H1 (cell line): ENCODE measurements around the gene ATG4D. TPM values are rescaled to one million over a fixed set of nuclear protein-coding genes. Genes with fewer than 3 reads are reported as not detected.

Experiments
- ASH2L ChIP-seq: fragments of 200-600, 300-600 bp; sonication (generic); IDR thresholded peaks from one replicate; pipeline ENCODE4 v1.7.1; 2017; ENCODE audit warnings: low read length
- BCL11A ChIP-seq, 2 experiments: IDR thresholded peaks; one replicate each; pipeline ENCODE4 v1.6.1; 2011; ENCODE audit warnings: low read depth in 2 of 2, low read length in 2 of 2, mild to moderate bottlenecking in 2 of 2
- CBX5 ChIP-seq: fragments of 300-800, 300-1000 bp; sonication (generic); IDR thresholded peaks from 2 replicates; pipeline ENCODE4 v1.7.1; 2016; ENCODE audit warnings: antibody characterized with exemption, low read length, low read depth
- CBX8 ChIP-seq: fragments of 300-800, 300-1000 bp; sonication (generic); IDR thresholded peaks from 2 replicates; pipeline ENCODE4 v1.7.1; 2016; ENCODE audit warnings: low read depth, low read length, borderline replicate concordance
- CHD2 ChIP-seq: IDR thresholded peaks from 2 replicates; pipeline ENCODE4 v1.6.1; 2012; ENCODE audit warnings: low read length, improper control_type of control experiment
- EZH2 ChIP-seq: fragments of 200-600 bp; sonication (generic); IDR thresholded peaks from 2 replicates; pipeline ENCODE4 v1.7.1; 2012; ENCODE audit warnings: low read depth, mild to moderate bottlenecking, moderate library complexity, low read length, inconsistent platforms; ENCODE audit not compliant: severe bottlenecking
- GTF2F1 ChIP-seq: IDR thresholded peaks from 2 replicates; pipeline ENCODE4 v1.6.1; 2012; ENCODE audit warnings: low read depth, low read length, improper control_type of control experiment, borderline replicate concordance
- JUN ChIP-seq: IDR thresholded peaks from 2 replicates; pipeline ENCODE4 v1.6.1; 2011; ENCODE audit warnings: low read depth, mild to moderate bottlenecking, improper control_type of control experiment, low read length
- NANOG ChIP-seq: IDR thresholded peaks from 2 replicates; pipeline ENCODE4 v1.6.1; 2011; ENCODE audit warnings: low read length, low read depth, mild to moderate bottlenecking, inconsistent platforms; ENCODE audit not compliant: insufficient read depth, poor library complexity, severe bottlenecking
- POLR2AphosphoS5 ChIP-seq: IDR thresholded peaks from 2 replicates; pipeline ENCODE4 v1.6.1; 2011; ENCODE audit warnings: low read depth, low read length
- POU5F1 ChIP-seq: IDR thresholded peaks from 2 replicates; pipeline ENCODE4 v1.6.1; 2011; ENCODE audit warnings: low read depth, mild to moderate bottlenecking, low read length, moderate library complexity
- RAD21 ChIP-seq, 2 experiments: IDR thresholded peaks in 1 of 2; conservative IDR thresholded peaks in 1 of 2; 2 replicates each; pipeline ENCODE4 v1.6.1; 2011; ENCODE audit warnings: low read depth in 2 of 2, low read length in 2 of 2, improper control_type of control experiment in 1 of 2, inconsistent platforms in 1 of 2, mild to moderate bottlenecking in 1 of 2, moderate library complexity in 1 of 2
- SAP30 ChIP-seq: fragments of 300-600 bp; sonication (generic); IDR thresholded peaks from 2 replicates; pipeline ENCODE4 v1.7.1; 2012; ENCODE audit warnings: low read length, moderate library complexity, mild to moderate bottlenecking, inconsistent platforms; ENCODE audit not compliant: insufficient read depth, insufficient replicate concordance
- SIX5 ChIP-seq: IDR thresholded peaks from 2 replicates; pipeline ENCODE4 v1.6.1; 2011; ENCODE audit warnings: mild to moderate bottlenecking, low read depth, low read length
- SP1 ChIP-seq: IDR thresholded peaks from 2 replicates; pipeline ENCODE4 v1.6.1; 2011; ENCODE audit warnings: low read depth, low read length
- SP2 ChIP-seq: IDR thresholded peaks from 2 replicates; pipeline ENCODE4 v1.6.1; 2012; ENCODE audit warnings: mild to moderate bottlenecking, low read length, inconsistent platforms
- SRF ChIP-seq: IDR thresholded peaks from 2 replicates; pipeline ENCODE4 v1.6.1; 2011; ENCODE audit warnings: mild to moderate bottlenecking, low read depth, low read length, moderate library complexity
- SUZ12 ChIP-seq: fragments of 200-600 bp; sonication (generic); IDR thresholded peaks from 2 replicates; pipeline ENCODE4 v1.6.1; 2012; ENCODE audit warnings: mild to moderate bottlenecking, inconsistent platforms, low read length, moderate library complexity, mixed read lengths
- YY1 ChIP-seq: IDR thresholded peaks from 2 replicates; pipeline ENCODE4 v1.6.1; 2011; ENCODE audit warnings: low read depth, mild to moderate bottlenecking, low read length
- polyA plus RNA-seq, 7 experiments: library from polyadenylated mRNA; depleted of rRNA in 3 of 7; stranded (reverse) in 5 of 7; unstranded in 2 of 7; fragments of >200 nt in 5 of 7; fragments of 200-250 nt in 2 of 7; gene quantifications; 1 replicate in 5 of 7; 2 replicates in 1 of 7; 4 replicates in 1 of 7; pipeline versions ENCODE4 v1.2.1 to v1.2.3, GENCODE V29; 2011 to 2013; ENCODE audit warnings: missing spikeins in 2 of 7, mixed read lengths in 2 of 7
- total RNA-seq: library from RNA; stranded (reverse); fragmentation: NEBNext Ultra II Directional; extraction: Animal tissue kit (Norgen Biotek cat#: 25700); gene quantifications from 2 replicates; pipeline ENCODE4 v1.2.1, GENCODE V29; 2021
- TF ChIP-seq, protein P1 (sequence below), 3 experiments: IDR thresholded peaks; 1 replicate in 2 of 3; 2 replicates in 1 of 3; pipeline versions ENCODE4 v1.5.1 to v1.6.1; 2011; ENCODE audit warnings: low read length in 3 of 3, mild to moderate bottlenecking in 3 of 3, inconsistent platforms in 2 of 3, low read depth in 1 of 3, moderate library complexity in 1 of 3; ENCODE audit not compliant: insufficient read depth in 1 of 3; ENCODE audit errors: control extremely low read depth in 1 of 3
- TF ChIP-seq, protein P2 (sequence below): IDR thresholded peaks from 2 replicates; pipeline ENCODE4 v1.6.1; 2011; ENCODE audit warnings: low read depth, mild to moderate bottlenecking, low read length; ENCODE audit not compliant: insufficient read depth
- TF ChIP-seq, protein P3 (sequence below): IDR thresholded peaks from 2 replicates; pipeline ENCODE4 v1.6.1; 2011; ENCODE audit warnings: low read length, improper control_type of control experiment

ATG4D gene
- total and polyA plus RNA-seq, 2 of the 8 experiments (the other 6 are each of a cell fraction or from before 2014, with no cell fraction given): 39.6 to 43.7 TPM

DNA sequence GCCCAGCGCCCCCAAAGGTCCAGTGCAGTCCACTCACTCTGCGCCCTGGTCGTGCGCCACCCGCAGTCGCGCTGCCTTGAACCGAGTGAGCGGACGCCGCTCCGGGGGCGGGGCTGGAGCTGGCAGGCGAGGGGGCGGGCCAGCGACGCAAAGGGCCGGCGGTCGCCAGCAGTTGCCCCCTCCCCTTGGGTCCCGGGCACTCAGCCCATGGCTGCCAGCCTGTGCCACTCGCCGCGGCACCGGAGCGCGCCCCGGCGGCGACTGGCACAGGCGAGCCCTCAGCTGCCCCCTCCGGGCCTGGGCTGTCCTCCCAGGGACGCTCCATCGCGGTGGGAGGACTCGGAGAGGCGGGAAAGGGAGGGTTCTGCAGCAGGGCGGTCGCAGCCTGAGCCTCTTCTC, 26.3 kb upstream of the ATG4D start, which contains the start of gene S1PR5 (continued):
- no peak for TF ChIP-seq CBX8
- no peak for TF ChIP-seq BCL11A (IDR thresholded peaks at IDR 0.05; ENCODE audit: low read depth in 2 of 2, low read length in 2 of 2)
- TF ChIP-seq, protein P1, sequence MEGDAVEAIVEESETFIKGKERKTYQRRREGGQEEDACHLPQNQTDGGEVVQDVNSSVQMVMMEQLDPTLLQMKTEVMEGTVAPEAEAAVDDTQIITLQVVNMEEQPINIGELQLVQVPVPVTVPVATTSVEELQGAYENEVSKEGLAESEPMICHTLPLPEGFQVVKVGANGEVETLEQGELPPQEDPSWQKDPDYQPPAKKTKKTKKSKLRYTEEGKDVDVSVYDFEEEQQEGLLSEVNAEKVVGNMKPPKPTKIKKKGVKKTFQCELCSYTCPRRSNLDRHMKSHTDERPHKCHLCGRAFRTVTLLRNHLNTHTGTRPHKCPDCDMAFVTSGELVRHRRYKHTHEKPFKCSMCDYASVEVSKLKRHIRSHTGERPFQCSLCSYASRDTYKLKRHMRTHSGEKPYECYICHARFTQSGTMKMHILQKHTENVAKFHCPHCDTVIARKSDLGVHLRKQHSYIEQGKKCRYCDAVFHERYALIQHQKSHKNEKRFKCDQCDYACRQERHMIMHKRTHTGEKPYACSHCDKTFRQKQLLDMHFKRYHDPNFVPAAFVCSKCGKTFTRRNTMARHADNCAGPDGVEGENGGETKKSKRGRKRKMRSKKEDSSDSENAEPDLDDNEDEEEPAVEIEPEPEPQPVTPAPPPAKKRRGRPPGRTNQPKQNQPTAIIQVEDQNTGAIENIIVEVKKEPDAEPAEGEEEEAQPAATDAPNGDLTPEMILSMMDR (IDR thresholded peaks at IDR 0.05; ENCODE audit: control extremely low read depth in 1 of 3, insufficient read depth in 1 of 3, low read depth in 1 of 3, low read length in 3 of 3): no peak
- TF ChIP-seq SAP30: no peak
- 0 out of 2 replicates have a peak, but pooled peaks have one; percentile 35 for TF ChIP-seq YY1
- TF ChIP-seq SP2: no peak
- TF ChIP-seq EZH2: peak; percentile 8
- TF ChIP-seq JUN: no peak
- TF ChIP-seq SUZ12: no peak; the same call in 1 of the 2 replicates
- TF ChIP-seq POLR2AphosphoS5: no peak
- TF ChIP-seq RAD21 (IDR thresholded peaks at IDR 0.05 in 1 of 2, conservative IDR thresholded peaks at IDR 0.05 in 1 of 2; ENCODE audit: low read depth in 2 of 2, low read length in 2 of 2): no peak
- TF ChIP-seq GTF2F1: no peak
- no peak for TF ChIP-seq CBX5
- no peak for TF ChIP-seq SIX5
- TF ChIP-seq ASH2L: peak; percentile 44
- TF ChIP-seq, protein P2, sequence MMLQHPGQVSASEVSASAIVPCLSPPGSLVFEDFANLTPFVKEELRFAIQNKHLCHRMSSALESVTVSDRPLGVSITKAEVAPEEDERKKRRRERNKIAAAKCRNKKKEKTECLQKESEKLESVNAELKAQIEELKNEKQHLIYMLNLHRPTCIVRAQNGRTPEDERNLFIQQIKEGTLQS: no peak
- TF ChIP-seq NANOG: no peak
- no peak for TF ChIP-seq SP1
- TF ChIP-seq, protein P3, sequence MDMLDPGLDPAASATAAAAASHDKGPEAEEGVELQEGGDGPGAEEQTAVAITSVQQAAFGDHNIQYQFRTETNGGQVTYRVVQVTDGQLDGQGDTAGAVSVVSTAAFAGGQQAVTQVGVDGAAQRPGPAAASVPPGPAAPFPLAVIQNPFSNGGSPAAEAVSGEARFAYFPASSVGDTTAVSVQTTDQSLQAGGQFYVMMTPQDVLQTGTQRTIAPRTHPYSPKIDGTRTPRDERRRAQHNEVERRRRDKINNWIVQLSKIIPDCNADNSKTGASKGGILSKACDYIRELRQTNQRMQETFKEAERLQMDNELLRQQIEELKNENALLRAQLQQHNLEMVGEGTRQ: no peak
- no peak for TF ChIP-seq POU5F1
- TF ChIP-seq CHD2: no peak
- TF ChIP-seq SRF: no peak
